Duodenal mucosa (tissue), 2 donors: ENCODE measurements around the gene ST6GALNAC4.
"Not testable (repeated sequence)": the region's sequence is repeated elsewhere in the genome, so short reads cannot be mapped to it uniquely, and the experiment has no call there.

Source experiments
- H3K27ac ChIP-seq: one replicate; pipeline ENCODE4 v1.7.0; 2013; ENCODE audit warnings: low read depth, low read length
- H3K27me3 ChIP-seq, 2 donors: one replicate each; pipeline ENCODE4 v1.7.0; 2013; ENCODE audit warnings: low read length in 2 of 2, control low read depth in 1 of 2; ENCODE audit not compliant: insufficient read depth in 2 of 2, control insufficient read depth in 1 of 2
- H3K36me3 ChIP-seq, 2 donors: one replicate each; pipeline ENCODE4 v1.7.0; 2013; ENCODE audit warnings: low read length in 2 of 2, control low read depth in 1 of 2; ENCODE audit not compliant: insufficient read depth in 2 of 2, control insufficient read depth in 1 of 2
- H3K4me1 ChIP-seq, 2 donors: one replicate each; pipeline ENCODE4 v1.7.0; 2013; ENCODE audit warnings: low read length in 2 of 2, control low read depth in 1 of 2; ENCODE audit not compliant: insufficient read depth in 2 of 2, control insufficient read depth in 1 of 2
- H3K4me3 ChIP-seq, 2 donors: one replicate each; pipeline ENCODE4 v1.7.0; 2013; ENCODE audit warnings: low read length in 2 of 2, low read depth in 1 of 2
- H3K9ac ChIP-seq, 2 donors: one replicate each; pipeline ENCODE4 v1.7.0; 2013; ENCODE audit warnings: low read length in 2 of 2, low read depth in 1 of 2
- H3K9me3 ChIP-seq, 2 donors: one replicate each; pipeline ENCODE4 v1.7.0; 2013; ENCODE audit warnings: low read length in 2 of 2, control low read depth in 1 of 2; ENCODE audit not compliant: control insufficient read depth in 1 of 2

Gene ST6GALNAC4

DNA sequence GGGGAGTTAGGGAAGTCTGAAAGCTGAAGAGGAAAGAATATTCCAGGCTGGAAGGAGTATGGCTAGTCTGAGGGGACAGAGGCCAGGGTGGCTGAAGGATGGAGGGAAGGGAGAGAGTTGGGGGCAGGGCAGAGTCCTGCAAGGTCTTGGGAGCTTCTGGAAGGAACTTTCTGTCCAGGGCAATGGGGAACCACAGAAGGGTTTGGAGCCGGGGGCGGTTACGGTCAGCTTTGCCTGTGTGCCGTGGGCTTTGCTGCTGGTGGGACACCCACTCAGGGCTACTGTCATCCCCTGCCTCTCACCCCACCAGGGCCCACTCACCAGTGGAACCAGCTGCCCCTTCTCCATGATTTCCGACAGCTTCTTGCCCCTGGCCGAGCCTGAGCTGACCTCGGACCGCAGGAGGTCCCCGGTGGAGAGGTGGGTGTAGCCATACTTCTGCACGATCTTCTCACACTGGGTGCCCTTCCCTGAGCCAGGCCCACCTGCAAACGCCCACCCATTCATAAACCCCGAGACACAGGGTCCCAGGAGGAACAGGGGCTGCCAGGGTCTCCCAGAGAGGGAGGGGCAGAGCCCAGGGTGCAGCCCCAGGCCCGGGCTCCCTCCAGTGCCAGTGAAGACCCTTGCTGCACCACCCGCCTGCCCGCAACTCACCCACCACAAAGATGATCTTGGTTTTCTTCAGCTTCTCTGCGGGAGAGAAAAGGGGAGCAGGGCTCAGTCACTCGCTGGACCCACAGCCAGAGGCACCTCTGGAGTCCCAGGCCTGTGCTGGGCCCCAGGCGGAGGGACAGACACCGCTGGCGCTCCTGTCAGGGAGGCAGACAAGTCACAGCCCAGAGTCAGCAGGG lies 44.2 kb downstream of the ST6GALNAC4 start:
- Histone ChIP-seq H3K4me1 (peaks cover 11 to 24% of the 10 kb centered on the region in 2 donors), H3K4me3 (no peak overlapping the region), H3K36me3 (peaks cover 0 to 5% of the 10 kb centered on the region in 2 donors), H3K27ac (no peak overlapping the region), H3K9me3 (no peaks in the 10 kb centered on the region), H3K27me3 (no peaks in the 10 kb centered on the region), H3K9ac (no peak overlapping the region)

DNA sequence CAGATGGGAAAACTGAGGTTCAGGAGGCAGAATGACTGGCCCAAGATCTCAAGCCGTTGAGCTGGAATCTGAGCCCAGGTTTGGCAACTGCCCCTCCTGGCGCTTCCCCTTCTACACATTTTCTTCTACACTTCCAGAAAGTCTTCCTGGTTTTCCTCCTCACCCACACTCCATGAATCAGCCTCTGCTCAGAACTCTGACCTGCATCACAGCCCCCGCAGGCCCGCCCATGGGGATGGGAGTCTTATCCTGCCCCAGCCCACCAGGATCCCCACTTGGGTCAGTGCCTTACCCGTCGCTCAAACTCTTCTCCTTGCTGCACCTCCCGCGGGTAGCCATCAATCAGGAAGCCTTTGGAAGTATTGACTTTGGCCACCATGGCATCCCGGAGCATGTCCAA lies 45.3 kb downstream of the ST6GALNAC4 start:
- Histone ChIP-seq H3K4me1 (peaks cover 5 to 16% of the 10 kb centered on the region in 2 donors), H3K27me3 (no peaks in the 10 kb centered on the region), H3K9ac (no peak overlapping the region), H3K9me3 (no peaks in the 10 kb centered on the region), H3K4me3 (no peak overlapping the region), H3K36me3 (peaks cover 0 to 5% of the 10 kb centered on the region in 2 donors), H3K27ac (no peak overlapping the region)

DNA sequence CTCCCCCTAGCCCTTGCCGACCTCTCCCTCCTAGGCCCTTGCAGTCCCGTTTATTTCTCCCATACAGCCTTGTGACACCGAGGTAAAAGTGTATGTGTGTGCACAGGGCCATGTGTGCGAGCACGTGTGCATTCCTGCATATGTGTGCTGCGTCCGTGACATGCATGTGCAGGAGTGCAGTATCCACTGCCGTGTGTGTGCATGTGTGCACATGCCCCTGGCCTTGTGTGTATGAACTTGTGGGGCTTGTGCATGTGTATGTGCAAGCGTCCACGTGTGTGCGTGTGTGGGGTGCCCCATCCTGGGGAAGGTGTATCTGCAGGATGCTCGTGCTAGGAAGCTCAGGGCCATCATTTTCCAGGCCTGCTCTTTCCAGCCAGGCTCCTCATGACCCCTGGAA lies 46.0 kb downstream of the ST6GALNAC4 start:
- Histone ChIP-seq H3K9ac (no peak overlapping the region), H3K4me3 (no peak overlapping the region), H3K36me3 (peaks cover 0 to 5% of the 10 kb centered on the region in 2 donors), H3K27me3 (no peaks in the 10 kb centered on the region), H3K9me3 (no peaks in the 10 kb centered on the region), H3K4me1 (peaks cover under 1 to 13% of the 10 kb centered on the region in 2 donors), H3K27ac (no peak overlapping the region)

DNA sequence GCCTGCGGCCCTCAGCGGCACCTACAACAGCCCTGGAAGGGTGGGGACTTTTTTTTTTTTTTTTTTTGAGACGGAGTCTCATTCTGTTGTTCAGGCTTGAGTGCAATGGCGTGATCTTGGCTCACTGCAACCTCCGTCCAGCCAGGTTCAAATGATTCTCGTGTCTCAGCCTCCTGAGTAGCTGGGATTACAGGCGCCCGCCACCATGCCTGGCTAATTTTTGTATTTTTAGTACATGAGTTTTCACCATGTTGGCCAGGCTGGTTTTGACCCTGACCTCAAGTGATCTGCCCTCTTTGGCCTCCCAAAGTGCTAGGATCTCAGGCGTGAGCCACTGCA lies 46.7 kb downstream of the ST6GALNAC4 start:
- peaks cover 0 to 11% of the 10 kb centered on the region in 2 donors for H3K4me1 ChIP-seq
- H3K4me3 ChIP-seq, H3K27me3 ChIP-seq, H3K9ac ChIP-seq, H3K9me3 ChIP-seq, H3K36me3 ChIP-seq, H3K27ac ChIP-seq: not testable (repeated sequence)

DNA sequence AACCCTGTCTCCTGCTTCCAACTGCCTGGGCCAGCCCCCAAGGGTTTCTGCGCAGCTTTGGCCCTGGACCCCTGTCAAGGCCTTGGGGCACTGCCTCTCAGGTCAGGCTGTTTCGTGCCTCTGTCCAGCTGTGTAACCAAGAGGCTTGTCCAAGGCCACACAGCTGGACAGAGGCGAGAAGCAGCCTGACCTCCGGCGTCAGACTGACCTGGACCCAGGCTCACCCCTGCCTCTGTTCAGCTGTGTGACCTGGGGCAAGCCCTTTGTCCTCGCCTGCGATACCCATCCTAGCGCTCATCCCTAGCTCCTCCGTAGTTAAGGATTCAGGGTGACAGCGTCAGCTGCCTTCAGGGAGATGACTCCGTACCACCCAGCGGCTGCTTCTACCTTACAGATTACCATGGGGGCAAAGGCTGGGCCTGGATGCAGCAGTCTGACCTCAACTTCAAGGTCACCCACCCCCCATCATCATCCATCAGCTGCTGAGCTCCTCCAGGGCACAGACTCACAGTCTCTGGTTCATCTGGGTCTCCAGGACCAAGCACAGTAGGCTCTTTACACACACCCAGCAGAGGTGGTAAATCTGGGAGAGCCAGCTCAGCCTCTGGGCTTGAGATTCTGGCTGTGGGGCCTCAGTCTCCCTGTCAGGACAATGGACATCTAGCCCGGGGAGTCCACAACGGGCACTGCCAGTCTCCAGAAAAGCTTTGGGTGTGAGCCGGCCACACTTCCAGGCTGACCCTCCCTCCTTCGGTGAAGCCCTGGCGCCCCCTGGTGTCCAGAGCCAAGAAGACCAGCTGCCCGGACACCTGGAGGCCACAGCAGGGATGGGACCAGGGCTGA lies 47.3 kb downstream of the ST6GALNAC4 start:
- H3K4me3 ChIP-seq: no peak overlapping the region
- peaks cover 0 to 8% of the 10 kb centered on the region in 2 donors for H3K4me1 ChIP-seq
- peaks cover 0 to 5% of the 10 kb centered on the region in 2 donors for H3K36me3 ChIP-seq
- H3K27ac ChIP-seq: no peak overlapping the region
- H3K27me3 ChIP-seq: no peaks in the 10 kb centered on the region
- no peak overlapping the region for H3K9ac ChIP-seq
- H3K9me3 ChIP-seq: no peaks in the 10 kb centered on the region

DNA sequence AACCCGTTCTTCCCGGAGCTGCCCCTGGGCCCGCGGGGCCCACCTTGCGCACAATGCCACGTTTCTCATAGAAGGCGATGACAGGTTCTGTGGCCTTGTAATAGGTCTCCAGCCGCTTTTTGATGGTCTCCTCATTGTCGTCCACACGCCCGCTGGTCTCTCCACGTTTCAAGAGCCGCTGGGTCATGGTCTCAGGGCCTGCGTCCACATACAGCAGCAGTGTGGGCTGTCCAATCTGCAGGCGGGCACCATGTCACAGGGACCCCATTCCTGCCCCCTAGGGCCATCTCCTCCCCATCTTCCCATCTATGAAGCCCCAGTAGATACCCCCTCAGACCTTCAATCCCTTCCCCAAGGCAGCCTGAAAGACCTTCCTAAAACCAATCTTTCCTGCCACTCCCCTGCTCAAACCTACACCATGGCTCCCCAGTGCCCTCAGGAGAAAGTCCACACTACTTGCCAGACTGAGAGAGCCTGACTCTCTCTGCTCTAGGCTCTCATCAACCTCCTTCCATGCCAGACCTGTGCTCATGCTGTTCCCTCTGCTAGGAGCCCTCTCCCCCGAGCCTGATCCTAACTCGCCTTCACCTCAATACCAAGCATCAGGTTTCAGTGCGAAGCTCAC lies 48.5 kb downstream of the ST6GALNAC4 start:
- H3K27ac ChIP-seq: no peak overlapping the region
- no peak overlapping the region for H3K4me3 ChIP-seq

DNA sequence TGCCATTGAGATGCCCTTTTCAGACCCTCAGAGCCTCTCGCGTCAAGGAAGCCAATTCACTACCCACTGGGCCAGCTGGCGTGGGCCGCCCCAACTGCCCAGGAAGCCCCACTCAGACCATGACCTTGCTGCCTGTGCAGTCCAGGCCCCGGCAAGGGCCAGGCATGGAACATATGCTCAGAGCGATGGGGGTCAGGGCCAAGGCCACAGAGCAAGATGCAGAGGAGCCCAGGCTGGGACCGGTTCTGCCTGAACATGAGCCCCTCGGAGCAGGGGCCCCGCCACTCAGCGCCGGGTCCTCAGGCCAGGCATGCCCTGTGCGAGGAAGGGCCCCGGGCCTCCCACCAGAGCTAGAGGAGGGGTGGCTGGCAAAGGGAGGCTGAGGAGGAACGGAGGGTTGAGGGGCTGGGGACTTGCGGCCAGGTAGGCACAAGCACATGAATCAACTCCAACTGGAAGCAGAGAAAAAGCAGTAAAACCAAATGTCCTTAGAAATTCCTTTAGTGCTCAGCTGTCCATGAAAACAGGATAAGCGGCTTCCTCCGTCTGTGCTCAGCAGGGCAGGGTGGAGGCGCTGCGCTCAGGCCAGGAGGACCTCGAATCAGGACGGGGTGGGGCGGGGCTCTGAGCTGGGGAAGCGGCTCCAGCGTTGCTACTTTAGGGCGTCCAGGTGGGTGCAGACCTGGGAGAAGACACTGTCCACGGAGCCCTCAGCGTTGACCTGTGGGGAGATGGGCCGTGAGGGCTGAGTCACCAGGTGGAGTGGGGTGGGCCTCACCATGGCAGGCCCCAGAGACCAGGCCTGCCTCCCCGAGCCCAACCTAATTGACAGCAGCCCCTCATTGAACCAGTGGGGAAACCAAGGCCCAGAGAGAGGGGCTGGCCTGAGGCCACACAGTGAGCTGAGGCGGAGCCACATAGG lies 49.2 kb downstream of the ST6GALNAC4 start:
- H3K27ac ChIP-seq: no peak overlapping the region
- H3K9ac ChIP-seq: no peak overlapping the region
- peaks cover 0 to 5% of the 10 kb centered on the region in 2 donors for H3K36me3 ChIP-seq
- no peaks in the 10 kb centered on the region for H3K27me3 ChIP-seq
- H3K4me3 ChIP-seq: no peak overlapping the region
- H3K4me1 ChIP-seq: peaks cover 3 to 11% of the 10 kb centered on the region in 2 donors
- H3K9me3 ChIP-seq: no peaks in the 10 kb centered on the region

More for the DNA sequence above, 48.5 kb downstream of the ST6GALNAC4 start:
- peaks cover 0 to 5% of the 10 kb centered on the region in 2 donors for H3K36me3 ChIP-seq
- no peaks in the 10 kb centered on the region for H3K9me3 ChIP-seq
- H3K4me1 ChIP-seq: peaks cover 0 to 5% of the 10 kb centered on the region in 2 donors
- no peaks in the 10 kb centered on the region for H3K27me3 ChIP-seq
- no peak overlapping the region for H3K9ac ChIP-seq

DNA sequence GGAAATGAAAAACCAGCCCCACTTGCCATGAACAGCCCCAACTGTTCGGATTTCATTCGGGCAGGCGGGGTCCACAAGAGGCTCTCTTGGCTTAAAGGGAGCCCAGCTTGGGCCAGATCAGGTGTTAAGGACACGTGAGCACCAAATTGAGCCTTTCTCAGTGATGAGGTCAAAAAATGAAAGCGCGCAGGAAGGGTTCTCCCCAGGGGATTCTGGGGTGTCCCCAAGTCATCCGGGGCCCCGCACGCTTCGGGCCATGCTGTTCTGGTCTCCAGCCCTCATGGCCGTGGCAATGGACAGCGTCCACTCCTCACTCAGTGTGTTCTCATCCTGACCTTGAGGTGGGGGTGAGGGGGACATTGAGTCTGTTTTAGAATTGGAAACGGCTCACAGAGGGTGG lies 50.3 kb downstream of the ST6GALNAC4 start:
- H3K27me3 ChIP-seq: no peaks in the 10 kb centered on the region
- no peak overlapping the region for H3K4me3 ChIP-seq

GRCh38 chr9:127865645-127866464 lies 51.0 kb downstream of the ST6GALNAC4 start:
- no peak overlapping the region for H3K4me3 ChIP-seq
- H3K4me1 ChIP-seq: peaks cover 15 to 26% of the 10 kb centered on the region in 2 donors
- peaks cover 0 to 2% of the 10 kb centered on the region in 2 donors for H3K36me3 ChIP-seq
- no peaks in the 10 kb centered on the region for H3K9me3 ChIP-seq
- no peak overlapping the region for H3K9ac ChIP-seq
- no peak overlapping the region for H3K27ac ChIP-seq
- H3K27me3 ChIP-seq: no peaks in the 10 kb centered on the region

More for the DNA sequence above, 50.3 kb downstream of the ST6GALNAC4 start:
- Histone ChIP-seq H3K9me3 (no peaks in the 10 kb centered on the region), H3K9ac (no peak overlapping the region), H3K4me1 (peaks cover 13 to 21% of the 10 kb centered on the region in 2 donors), H3K27ac (no peak overlapping the region), H3K36me3 (peaks cover 0 to 5% of the 10 kb centered on the region in 2 donors)
